Medulla oblongata (tissue), 1 donor: ENCODE measurements around the gene CYP27A1.
A peak's percentile ranks its signal among the peaks of the same experiment; 100 is the strongest.

ENCODE experiments used
- DNase-seq: peaks from one replicate; pipeline ENCODE4 v3.0.0-alpha.2; 2015; ENCODE audit errors: extremely low spot score

Gene CYP27A1

GRCh38 chr2:218773881-218774280 is 8.1 kb upstream of the CYP27A1 start:
- no peak for DNase-seq

GRCh38 chr2:218776488-218776887 is 5.5 kb upstream of the CYP27A1 start:
- no peak for DNase-seq

- no peak for DNase-seq
Observed at GRCh38 chr2:218777276-218777990, 4.5 kb upstream of the CYP27A1 start.

GRCh38 chr2:218780046-218780445 is 1.9 kb upstream of the CYP27A1 start:
- peak; percentile 34 for DNase-seq

- peak; percentile 39 for DNase-seq
Observed at GRCh38 chr2:218780851-218781690, 876 bp upstream of the CYP27A1 start.

- DNase-seq, result peak; percentile 52
Observed at GRCh38 chr2:218782528-218782844, 539 bp downstream of the CYP27A1 start.

GRCh38 chr2:218783688-218784087 is 1.7 kb downstream of the CYP27A1 start:
- DNase-seq, result peak; percentile 22

- no peak for DNase-seq
Observed at GRCh38 chr2:218785103-218785502, 3.2 kb downstream of the CYP27A1 start.

GRCh38 chr2:218786133-218786532 is 4.2 kb downstream of the CYP27A1 start:
- DNase-seq, result no peak

GRCh38 chr2:218788529-218789255 is 6.7 kb downstream of the CYP27A1 start:
- no peak for DNase-seq

- no peak for DNase-seq
Observed at GRCh38 chr2:218792433-218792832, 10.5 kb downstream of the CYP27A1 start.

- DNase-seq, result no peak
Observed at GRCh38 chr2:218796691-218797090, 14.7 kb downstream of the CYP27A1 start.

- no peak for DNase-seq
Observed at GRCh38 chr2:218798767-218799504, 17.0 kb downstream of the CYP27A1 start.

- no peak for DNase-seq
Observed at GRCh38 chr2:218799990-218800389, 18.0 kb downstream of the CYP27A1 start.

- DNase-seq, result no peak
Observed at GRCh38 chr2:218802386-218802994, 20.5 kb downstream of the CYP27A1 start.

- DNase-seq, result no peak
Observed at GRCh38 chr2:218804817-218805216, 22.9 kb downstream of the CYP27A1 start.

GRCh38 chr2:218805627-218806026 is 23.7 kb downstream of the CYP27A1 start:
- peak; percentile 27 for DNase-seq

GRCh38 chr2:218806346-218806978 is 24.5 kb downstream of the CYP27A1 start:
- peak; percentile 63 for DNase-seq

- DNase-seq, result no peak
Observed at GRCh38 chr2:218807626-218808025, 25.7 kb downstream of the CYP27A1 start.

GRCh38 chr2:218809515-218809914 is 27.6 kb downstream of the CYP27A1 start:
- DNase-seq, result no peak

GRCh38 chr2:218810256-218810655 is 28.3 kb downstream of the CYP27A1 start:
- DNase-seq, result no peak
